ENCODE data around the gene F3. TPM values are rescaled to one million over a fixed set of nuclear protein-coding genes. Genes with fewer than 3 reads are reported as not detected.

Gene F3
- polyA plus RNA-seq, 1 of the 3 experiments (the other 2 are of a cell fraction): 1.8 TPM

GRCh38 chr1:94550800-94551241, 9.3 kb upstream of the F3 start:
- Histone ChIP-seq H3K9ac (no peak overlapping the region), H3K4me1 (ENCODE audit: control insufficient read depth in 1 of 2, insufficient read depth in 2 of 2, low read depth in 1 of 2, low read length in 1 of 2) (peaks cover 0 to 35% of the 10 kb centered on the region in 2 experiments; a peak in 1 of 4 replicates), H3K79me2 (ENCODE audit: insufficient read depth) (no peaks in the 10 kb centered on the region), H3K27me3 (ENCODE audit: insufficient read depth) (no peaks in the 10 kb centered on the region), H3K36me3 (replicated peaks in 1 of 2; ENCODE audit: control insufficient read depth in 1 of 2, insufficient read depth in 2 of 2, low read length in 1 of 2) (no peaks in the 10 kb centered on the region), H4K20me1 (ENCODE audit: insufficient read depth) (no peaks in the 10 kb centered on the region), H3K4me2 (no peak overlapping the region), H3K4me3 (ENCODE audit: low read depth in 2 of 2, low read length in 1 of 2) (no peak overlapping the region), H3K27ac (ENCODE audit: low read depth in 2 of 2, low read length in 1 of 2) (peak overlapping the region in 1 of 2 experiments; percentile 67; a peak in 1 of 4 replicates), H2AFZ (ENCODE audit: low read depth) (no peak overlapping the region), H3F3A (replicated peaks; ENCODE audit: insufficient read depth) (no peaks in the 10 kb centered on the region), H3K9me3 (no peaks in the 10 kb centered on the region), H3K9me2 (no peaks in the 10 kb centered on the region)
- ChIA-PET CTCF (interaction anchor here (1.4 kb wide), 1 partner anchor 491 kb away, joined by 3 read pairs; no protein-coding TSS in a partner anchor), POLR2A (no interaction called here)
- TF ChIP-seq GATA2 (CRISPR knock-in tag; IDR thresholded peaks at IDR 0.05): peak; percentile 62; the same call in 1 of the 2 replicates
- peak in 1 of 2 experiments; percentile 28; a peak in 1 of 4 replicates for TF ChIP-seq EP300 (IDR thresholded peaks at IDR 0.05; ENCODE audit: borderline replicate concordance in 1 of 2, low read depth in 1 of 2, low read length in 1 of 2)
- TF ChIP-seq TCF12 (IDR thresholded peaks at IDR 0.05): no peak
- no peak for TF ChIP-seq JUND (IDR thresholded peaks at IDR 0.05)
- peak; percentile 45 for DNase-seq
- 84% methylated on average over 5 of the region's 5 CpGs for WGBS (ENCODE audit: low lambda C conversion rate)

GRCh38 chr1:94550396-94550795, 8.8 kb upstream of the F3 start:
- ChIA-PET POLR2A (no interaction called here), CTCF (interaction anchor here (0.7 to 1.4 kb wide), 5 partner anchors 10 to 491 kb away, joined by 3 to 4 read pairs (median 3); no protein-coding TSS in a partner anchor)
- peaks cover 1% of the 10 kb centered on the region for H3F3A ChIP-seq (replicated peaks; ENCODE audit: insufficient read depth)
- no peak for TF ChIP-seq POLR2AphosphoS5 (IDR thresholded peaks at IDR 0.05; ENCODE audit: low read depth, low read length)
- no peak for TF ChIP-seq ELF1 (IDR thresholded peaks at IDR 0.05)
- TF ChIP-seq FOXJ3 (CRISPR knock-in tag; IDR thresholded peaks at IDR 0.05): no peak
- TF ChIP-seq TCF12 (IDR thresholded peaks at IDR 0.05): no peak
- TF ChIP-seq RFX5 (IDR thresholded peaks at IDR 0.05; ENCODE audit: low read length): no peak
- no peak for TF ChIP-seq REST (IDR thresholded peaks at IDR 0.05; ENCODE audit: low read depth, low read length)
- no peak for TF ChIP-seq RAD21 (IDR thresholded peaks at IDR 0.05; ENCODE audit: low read length)
- TF ChIP-seq NRF1 (IDR thresholded peaks at IDR 0.05; ENCODE audit: low read depth, low read length): no peak
- no peak for TF ChIP-seq EZH2phosphoT487 (IDR thresholded peaks at IDR 0.05; ENCODE audit: borderline replicate concordance, low read depth)
- no peak for TF ChIP-seq SIN3A (IDR thresholded peaks at IDR 0.05; ENCODE audit: borderline replicate concordance, low read depth, low read length)
- TF ChIP-seq GATA2 (CRISPR knock-in tag; IDR thresholded peaks at IDR 0.05): no peak
- no peak for TF ChIP-seq FOXM1 (IDR thresholded peaks at IDR 0.05; ENCODE audit: low read depth)
- TF ChIP-seq YY1 (IDR thresholded peaks at IDR 0.05; ENCODE audit: low read depth): no peak
- H3K9me3 ChIP-seq: no peaks in the 10 kb centered on the region
- H3K27me3 ChIP-seq (ENCODE audit: insufficient read depth): no peaks in the 10 kb centered on the region
- no peak overlapping the region for H3K4me3 ChIP-seq (ENCODE audit: low read depth in 2 of 2, low read length in 1 of 2)
- H3K9me2 ChIP-seq: no peaks in the 10 kb centered on the region
- no peak overlapping the region for H3K9ac ChIP-seq
- no peak overlapping the region for H3K4me2 ChIP-seq
- H2AFZ ChIP-seq (ENCODE audit: low read depth): no peak overlapping the region
- 0 out of 4 replicates have a peak overlapping the region, but pooled peaks of 1 of the 2 experiments have one; percentile 19 for H3K27ac ChIP-seq (ENCODE audit: low read depth in 2 of 2, low read length in 1 of 2)
- 85% methylated on average over 6 of the region's 6 CpGs for WGBS (ENCODE audit: low lambda C conversion rate)
- H3K79me2 ChIP-seq (ENCODE audit: insufficient read depth): no peaks in the 10 kb centered on the region
- no peaks in the 10 kb centered on the region for H4K20me1 ChIP-seq (ENCODE audit: insufficient read depth)
- H3K4me1 ChIP-seq (ENCODE audit: control insufficient read depth in 1 of 2, insufficient read depth in 2 of 2, low read depth in 1 of 2, low read length in 1 of 2): peaks cover 0 to 33% of the 10 kb centered on the region in 2 experiments; a peak in 1 of 4 replicates
- no peaks in the 10 kb centered on the region for H3K36me3 ChIP-seq (replicated peaks in 1 of 2; ENCODE audit: control insufficient read depth in 1 of 2, insufficient read depth in 2 of 2, low read length in 1 of 2)
- DNase-seq: no peak
